G401 (cell line): ENCODE results near the gene SYCP3. TPM values are rescaled to one million over a fixed set of nuclear protein-coding genes. Genes with fewer than 3 reads are reported as not detected.

Experiments
- DNase-seq: peaks from one replicate; pipeline ENCODE4 v3.0.0-alpha.2; 2015; ENCODE audit warnings: low spot score
- in situ Hi-C: cut with HindIII; loops from 2 replicates; pipeline ENCODE4 v1.10.0; 2016; ENCODE audit warnings: low sequenced_read_pairs, mixed read lengths
- total RNA-seq: library from RNA; depleted of rRNA; stranded (reverse); fragments of >200 nt; shearing (Covaris generic); gene quantifications from 2 replicates; pipeline ENCODE4 v1.2.3, GENCODE V29; 2014; rRNA removed

SYCP3 gene
- not detected in 2 replicates for total RNA-seq

- in situ Hi-C loops, result no loop called here
- no peak for DNase-seq
These were observed at the start of gene SYCP3 for GRCh38 chr12:101738920-101739665. TSS of gene SYCP3 (minus strand) at chr12:101739462. CDS start at chr12:101737935, 1,527 bp downstream.

GRCh38 chr12:101785671-101786070 is 46.4 kb upstream of the SYCP3 start:
- in situ Hi-C loops, result no loop called here
- DNase-seq, result no peak

- in situ Hi-C loops, result no loop called here
- no peak for DNase-seq
These were observed 45.1 kb upstream of the SYCP3 start for GRCh38 chr12:101784376-101784775.

GRCh38 chr12:101783838-101784237 is 44.6 kb upstream of the SYCP3 start:
- DNase-seq, result no peak
- in situ Hi-C loops, result no loop called here

GRCh38 chr12:101783150-101783549 is 43.9 kb upstream of the SYCP3 start:
- in situ Hi-C loops, result no loop called here
- no peak for DNase-seq

- in situ Hi-C loops, result no loop called here
These were observed 43.0 kb upstream of the SYCP3 start for GRCh38 chr12:101782273-101782731.

GRCh38 chr12:101781834-101782233 is 42.6 kb upstream of the SYCP3 start:
- in situ Hi-C loops, result no loop called here

More at GRCh38 chr12:101782273-101782731, 43.0 kb upstream of the SYCP3 start:
- DNase-seq, result no peak

GRCh38 chr12:101780599-101780998 is 41.3 kb upstream of the SYCP3 start:
- no peak for DNase-seq
- in situ Hi-C loops, result no loop called here

More at GRCh38 chr12:101781834-101782233, 42.6 kb upstream of the SYCP3 start:
- DNase-seq, result no peak

- in situ Hi-C loops, result no loop called here
- no peak for DNase-seq
These were observed 40.4 kb upstream of the SYCP3 start for GRCh38 chr12:101779626-101780025.

GRCh38 chr12:101779200-101779599 is 39.9 kb upstream of the SYCP3 start:
- in situ Hi-C loops, result no loop called here
- no peak for DNase-seq

- in situ Hi-C loops, result no loop called here
These were observed 38.7 kb upstream of the SYCP3 start for GRCh38 chr12:101777978-101778377.

GRCh38 chr12:101777485-101777884 is 38.2 kb upstream of the SYCP3 start:
- in situ Hi-C loops, result no loop called here

More at GRCh38 chr12:101777978-101778377, 38.7 kb upstream of the SYCP3 start:
- DNase-seq, result no peak

GRCh38 chr12:101775816-101776215 is 36.6 kb upstream of the SYCP3 start:
- no peak for DNase-seq
- in situ Hi-C loops, result no loop called here

More at GRCh38 chr12:101777485-101777884, 38.2 kb upstream of the SYCP3 start:
- DNase-seq, result no peak

- in situ Hi-C loops, result no loop called here
- DNase-seq, result peak; percentile 76
These were observed 34.4 kb upstream of the SYCP3 start for GRCh38 chr12:101773650-101774162.

- in situ Hi-C loops, result no loop called here
- DNase-seq, result no peak
These were observed 32.9 kb upstream of the SYCP3 start for GRCh38 chr12:101772012-101772775.

GRCh38 chr12:101769865-101770264 is 30.6 kb upstream of the SYCP3 start:
- in situ Hi-C loops, result no loop called here
- DNase-seq, result no peak

GRCh38 chr12:101768781-101769180 is 29.5 kb upstream of the SYCP3 start:
- no peak for DNase-seq
- in situ Hi-C loops, result no loop called here

- in situ Hi-C loops, result no loop called here
- DNase-seq, result no peak
These were observed 28.3 kb upstream of the SYCP3 start for GRCh38 chr12:101767537-101767936.

GRCh38 chr12:101764051-101764792 is 25.0 kb upstream of the SYCP3 start:
- in situ Hi-C loops, result no loop called here
- no peak for DNase-seq
